ENCODE results near the gene GNB2. TPM values are rescaled to one million over a fixed set of nuclear protein-coding genes. Genes with fewer than 3 reads are reported as not detected.
A peak's percentile ranks its signal among the peaks of the same experiment; 100 is the strongest.

Gene GNB2
- total RNA-seq, 1 experiment from 2014 or later, result 88.0 TPM

DNA sequence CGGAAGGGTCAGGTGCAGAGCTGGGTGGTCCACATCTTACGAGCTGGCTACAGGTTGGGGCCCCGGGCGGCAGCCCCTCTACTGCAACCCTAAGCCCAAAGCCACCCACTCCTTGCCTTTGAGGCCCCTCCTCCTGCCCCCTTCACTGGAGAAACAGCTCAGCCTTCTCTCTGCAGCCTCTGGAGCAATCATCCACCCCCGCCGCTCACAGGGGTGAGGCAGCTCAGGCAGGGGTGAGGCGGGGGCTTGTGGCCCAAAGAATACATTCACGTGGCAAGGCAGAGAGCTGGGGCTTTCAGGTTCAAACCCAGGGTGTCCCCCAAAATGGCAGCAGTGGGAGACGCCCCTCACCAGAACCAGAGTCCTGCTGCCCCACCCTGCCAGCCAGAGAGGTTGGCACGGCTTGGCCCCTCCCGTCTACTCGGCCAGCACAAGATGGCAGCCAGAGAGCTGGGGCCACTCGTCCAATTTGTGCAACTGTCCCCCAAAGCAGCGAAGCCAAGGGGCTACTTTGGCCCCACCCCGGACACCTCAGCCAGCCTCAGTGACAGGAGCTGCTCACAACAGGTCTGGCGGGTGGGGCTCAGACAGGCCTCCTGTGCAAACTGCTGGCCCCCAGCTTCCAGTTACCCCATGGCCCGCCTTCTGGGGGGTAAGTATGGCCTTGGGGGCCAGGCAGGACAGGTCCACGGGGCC, 7.2 kb downstream of the GNB2 start:
- DNase-seq (ENCODE audit: extremely low read depth, low read depth), result no peak

GRCh38 chr7:100681491-100682227, 8.1 kb downstream of the GNB2 start:
- DNase-seq (ENCODE audit: extremely low read depth, low read depth), result no peak

GRCh38 chr7:100682228-100682741, 8.7 kb downstream of the GNB2 start:
- DNase-seq (ENCODE audit: extremely low read depth, low read depth), result no peak

DNA sequence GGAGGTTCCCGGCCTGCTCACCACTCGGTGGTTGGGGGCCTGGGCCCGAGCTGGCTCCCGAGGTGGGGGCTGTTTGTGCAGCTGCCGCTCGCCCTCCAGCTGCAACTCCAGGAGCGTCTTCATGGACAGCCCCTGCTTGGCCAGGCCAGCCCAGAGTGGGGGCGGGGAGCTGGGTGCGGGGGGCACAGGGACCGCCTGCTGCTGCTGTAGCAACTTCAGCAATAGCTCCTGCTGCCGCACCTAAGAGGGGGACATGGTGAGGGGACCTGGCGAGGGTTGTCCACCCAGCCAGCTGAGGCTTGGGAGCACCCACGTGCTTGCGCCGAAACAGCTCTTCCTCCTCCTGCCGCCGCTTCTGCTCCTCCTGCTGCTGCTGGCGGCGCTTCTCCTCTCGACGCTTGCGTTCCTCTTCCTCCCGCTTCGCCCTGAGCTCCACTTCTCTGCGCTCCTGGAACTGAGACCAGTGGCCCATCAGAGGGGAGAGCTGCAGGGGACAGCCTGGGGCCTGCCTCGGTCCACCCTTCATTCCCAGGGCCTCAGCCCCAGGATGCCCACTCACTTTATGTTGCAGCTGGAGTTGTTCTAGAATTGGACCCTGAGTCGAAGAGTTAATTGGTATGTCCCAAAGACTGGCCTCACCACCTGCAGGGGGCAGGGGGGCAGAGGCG, 9.6 kb downstream of the GNB2 start:
- DNase-seq (ENCODE audit: extremely low read depth, low read depth), result no peak

DNA sequence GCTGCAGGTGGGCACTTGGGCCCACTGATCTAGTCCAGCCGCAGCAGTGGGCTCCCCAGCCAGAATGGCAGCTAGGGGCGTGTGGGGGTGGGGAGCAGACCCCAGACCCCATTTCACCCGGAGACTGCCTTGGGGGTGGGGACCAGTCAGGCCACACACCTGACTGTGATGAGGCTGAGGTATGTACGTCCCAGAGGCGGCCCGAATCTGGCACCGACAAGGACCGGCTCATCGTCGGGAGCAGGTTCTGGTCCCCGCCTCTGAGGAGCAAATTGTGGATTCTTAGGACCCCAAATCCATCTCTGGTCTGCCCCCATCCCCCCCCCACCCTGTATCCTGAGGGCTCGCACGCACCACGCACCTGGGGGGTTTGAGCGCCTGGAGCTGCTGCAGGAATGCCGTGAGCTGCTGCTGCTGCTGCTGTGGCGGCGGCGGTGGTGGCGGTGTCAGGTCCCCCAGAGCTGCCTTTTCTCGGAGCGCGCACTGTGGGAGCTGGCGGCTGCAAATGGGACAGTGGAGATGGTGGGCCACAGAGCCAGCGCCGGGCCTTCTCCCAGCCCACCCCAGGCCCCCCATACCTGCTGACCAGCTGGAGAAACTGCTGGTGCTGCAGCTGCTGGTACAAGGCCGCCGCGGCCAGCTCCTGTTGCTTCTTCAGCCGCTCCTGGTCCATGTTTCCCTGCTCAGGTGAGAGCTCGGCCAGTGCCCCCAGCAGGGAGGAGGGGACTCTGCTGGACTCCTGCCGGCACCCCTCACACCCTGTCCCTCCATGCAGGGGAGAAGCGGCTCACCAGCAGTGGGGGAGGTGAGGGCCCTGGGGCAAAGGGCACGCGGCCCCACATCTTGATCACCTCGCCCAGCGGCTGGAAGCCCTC, 10.4 kb downstream of the GNB2 start:
- no peak for DNase-seq (ENCODE audit: extremely low read depth, low read depth)

- no peak for DNase-seq (ENCODE audit: extremely low read depth, low read depth)
These were observed 11.0 kb downstream of the GNB2 start for GRCh38 chr7:100684534-100685042.

DNA sequence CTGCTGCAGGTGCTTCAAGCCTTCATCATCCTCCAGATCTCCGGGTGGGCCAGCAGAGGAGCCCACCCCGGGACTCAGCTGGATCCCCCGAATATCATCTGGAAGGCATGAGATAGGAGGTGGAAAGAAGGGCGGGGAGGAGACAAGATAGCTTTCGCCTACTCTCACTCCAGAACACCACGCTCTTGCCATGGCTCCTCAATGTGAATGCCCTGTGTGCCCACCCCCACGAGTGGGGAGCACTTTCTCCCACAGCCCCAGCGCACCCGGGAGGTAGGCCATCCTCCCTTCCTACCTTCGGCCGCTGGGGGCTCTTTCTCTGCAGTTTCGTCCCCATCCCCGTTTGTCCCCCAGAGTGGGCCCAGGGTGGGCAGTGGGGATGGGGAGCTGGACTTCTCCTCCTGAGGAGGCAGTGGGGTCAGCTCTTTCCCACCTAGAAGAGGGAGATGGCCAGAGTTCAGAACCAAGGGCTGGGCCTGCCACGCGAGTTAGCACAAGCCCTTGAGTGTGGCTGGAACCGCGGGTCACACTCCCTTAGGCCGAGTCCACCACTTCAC, 11.6 kb downstream of the GNB2 start:
- DNase-seq (ENCODE audit: extremely low read depth, low read depth), result no peak

- DNase-seq (ENCODE audit: extremely low read depth, low read depth), result no peak
These were observed 12.1 kb downstream of the GNB2 start for GRCh38 chr7:100685631-100686145.

- DNase-seq (ENCODE audit: extremely low read depth, low read depth), result no peak
These were observed 12.8 kb downstream of the GNB2 start for GRCh38 chr7:100686201-100686821.

DNA sequence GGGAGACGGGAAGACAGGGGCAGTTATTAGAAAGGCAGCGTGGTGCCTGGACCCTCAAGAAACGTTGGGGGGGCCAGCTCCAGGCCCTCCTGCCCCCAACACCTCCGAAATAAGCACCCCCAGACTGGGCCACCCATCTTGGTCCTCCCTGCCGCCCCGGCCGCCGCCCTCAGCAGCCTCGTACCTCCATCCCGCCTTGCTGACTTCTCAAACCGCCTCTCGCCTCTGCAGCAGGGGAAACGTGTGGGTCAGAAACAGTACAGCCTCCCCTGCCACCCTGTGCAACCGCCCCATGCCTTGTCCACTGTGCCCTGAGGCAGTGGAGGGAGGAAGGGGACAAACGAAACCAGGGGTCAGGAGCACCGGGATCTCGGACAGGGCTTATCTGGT, 13.3 kb downstream of the GNB2 start:
- no peak for DNase-seq (ENCODE audit: extremely low read depth, low read depth)

- no peak for DNase-seq (ENCODE audit: extremely low read depth, low read depth)
These were observed 13.7 kb downstream of the GNB2 start for GRCh38 chr7:100687261-100687660.

- DNase-seq (ENCODE audit: extremely low read depth, low read depth), result no peak
These were observed 14.3 kb downstream of the GNB2 start for GRCh38 chr7:100687751-100688300.

GRCh38 chr7:100688326-100688860, 14.9 kb downstream of the GNB2 start:
- no peak for DNase-seq (ENCODE audit: extremely low read depth, low read depth)

DNA sequence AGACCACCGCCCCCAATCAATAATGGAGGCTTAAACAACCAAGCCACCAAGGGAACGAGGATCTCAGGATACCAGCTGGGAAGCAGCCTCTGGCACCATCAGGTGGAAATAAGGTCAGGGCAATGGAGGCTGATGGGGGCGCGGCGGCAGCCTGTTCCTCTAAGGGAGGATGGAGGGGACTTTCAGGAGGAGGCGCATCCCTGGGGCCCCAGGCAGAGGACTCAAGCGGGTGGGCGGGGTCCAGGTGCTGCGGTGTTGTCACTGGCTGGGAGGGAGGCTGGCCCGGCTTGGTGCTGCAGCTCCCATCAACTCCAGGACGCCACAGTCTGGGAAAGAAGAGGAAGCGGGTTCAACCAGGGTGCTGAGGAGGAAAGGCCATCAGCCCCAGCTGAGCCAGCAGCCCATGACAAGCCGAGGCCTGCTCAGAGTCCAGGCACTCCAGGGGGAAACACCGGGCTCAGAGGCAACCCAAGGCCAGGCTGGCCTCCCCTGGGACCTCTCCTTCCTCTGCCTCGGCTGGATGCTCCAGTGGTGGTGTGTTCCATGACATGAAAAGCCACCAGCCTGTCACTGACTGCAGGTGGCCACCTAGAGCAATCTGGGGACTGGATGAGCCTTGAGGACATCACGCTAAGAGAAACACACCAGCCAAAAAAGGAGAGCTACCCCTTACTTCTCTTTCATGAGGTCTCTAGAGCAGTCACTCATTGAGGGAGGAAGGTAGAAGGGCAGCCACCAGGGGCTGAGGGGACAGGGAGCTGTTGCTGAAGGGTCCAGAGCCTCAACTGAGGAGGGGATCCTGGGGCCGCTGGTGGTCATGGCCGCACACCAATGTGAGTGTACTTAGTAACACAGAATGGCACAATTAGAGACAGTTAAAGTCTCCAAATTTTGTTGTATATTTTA, 15.9 kb downstream of the GNB2 start:
- DNase-seq (ENCODE audit: extremely low read depth, low read depth), result no peak

- DNase-seq (ENCODE audit: extremely low read depth, low read depth), result peak; percentile 66
These were observed 18.4 kb downstream of the GNB2 start for GRCh38 chr7:100691676-100692577.

GRCh38 chr7:100692578-100692961, 19.0 kb downstream of the GNB2 start:
- DNase-seq (ENCODE audit: extremely low read depth, low read depth), result no peak

Data from NCI-H460 (cell line).